ENCODE results near the gene SCRN3.

Gene SCRN3

GRCh38 chr2:174428214-174428613 lies 32.7 kb downstream of the SCRN3 start:
- TF ChIP-seq CTCF (IDR thresholded peaks at IDR 0.05; ENCODE audit: extremely low read depth, missing control alignments) = no peak
- DNase-seq (ENCODE audit: low spot score) = no peak

DNA sequence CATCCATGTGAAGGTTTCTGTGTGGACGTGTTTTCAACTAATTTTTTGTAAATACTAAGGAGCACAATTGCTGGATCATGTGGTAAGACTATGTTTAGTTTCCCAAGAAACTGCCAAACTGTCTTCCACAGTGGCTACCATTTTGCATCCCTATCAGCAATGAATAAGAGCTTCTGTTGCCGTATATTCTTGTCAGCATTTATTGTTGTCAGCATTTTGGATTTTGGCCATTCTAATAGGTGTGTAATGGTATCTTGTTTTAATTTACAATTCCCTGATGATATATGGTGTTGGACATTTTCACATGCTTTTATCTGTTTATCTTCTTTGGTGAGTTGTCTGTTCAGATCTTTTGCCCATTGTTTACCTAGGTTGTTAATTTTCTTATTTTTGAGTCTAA lies 34.5 kb downstream of the SCRN3 start:
- DNase-seq (ENCODE audit: low spot score) = no peak
- no peak for TF ChIP-seq CTCF (IDR thresholded peaks at IDR 0.05; ENCODE audit: extremely low read depth, missing control alignments)

- TF ChIP-seq CTCF (IDR thresholded peaks at IDR 0.05; ENCODE audit: extremely low read depth, missing control alignments) = no peak
- DNase-seq (ENCODE audit: low spot score) = no peak
Measured at GRCh38 chr2:174431902-174432301, 36.4 kb downstream of the SCRN3 start.

GRCh38 chr2:174436351-174436750 lies 40.8 kb downstream of the SCRN3 start:
- TF ChIP-seq CTCF (IDR thresholded peaks at IDR 0.05; ENCODE audit: extremely low read depth, missing control alignments) = no peak
- no peak for DNase-seq (ENCODE audit: low spot score)

GRCh38 chr2:174438146-174438886 lies 42.8 kb downstream of the SCRN3 start:
- TF ChIP-seq CTCF (IDR thresholded peaks at IDR 0.05; ENCODE audit: extremely low read depth, missing control alignments) = no peak
- no peak for DNase-seq (ENCODE audit: low spot score)

DNA sequence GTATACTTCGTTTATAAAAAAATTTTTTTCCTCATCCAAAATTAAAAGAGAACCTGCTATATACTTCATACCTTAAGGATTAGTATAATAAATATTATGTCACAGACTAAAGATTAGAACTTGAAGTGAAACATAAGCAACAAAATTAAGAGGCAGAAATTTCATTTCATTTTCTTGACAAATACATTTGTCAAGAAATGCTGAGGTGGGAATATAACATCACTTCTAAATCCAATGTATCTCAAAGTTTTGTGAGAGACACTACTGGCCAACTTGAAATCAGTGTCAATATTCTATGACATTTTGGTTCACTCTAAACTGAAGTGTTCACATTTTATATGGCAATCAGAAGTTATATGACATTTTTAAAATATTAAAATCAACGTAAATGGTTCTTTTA lies 43.8 kb downstream of the SCRN3 start:
- no peak for TF ChIP-seq CTCF (IDR thresholded peaks at IDR 0.05; ENCODE audit: extremely low read depth, missing control alignments)
- no peak for DNase-seq (ENCODE audit: low spot score)

DNA sequence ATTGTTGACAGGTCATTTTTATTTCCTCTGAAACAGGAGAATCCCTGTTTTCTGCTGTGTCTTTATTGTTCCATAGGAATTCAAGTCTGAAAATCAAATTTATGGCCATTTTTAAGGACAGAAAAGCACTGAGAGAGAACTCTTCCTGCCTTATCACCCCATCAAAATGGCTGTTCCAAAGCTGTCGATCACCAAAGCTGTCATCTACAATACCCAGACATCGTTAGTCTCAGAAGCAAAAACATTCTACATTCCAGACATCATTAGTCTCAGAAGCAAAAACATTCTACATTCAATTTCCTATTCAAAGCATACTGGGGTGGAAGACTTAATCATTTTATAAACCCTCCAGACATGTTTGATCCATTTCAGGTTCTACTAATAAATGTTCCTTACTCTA lies 44.4 kb downstream of the SCRN3 start:
- TF ChIP-seq CTCF (IDR thresholded peaks at IDR 0.05; ENCODE audit: extremely low read depth, missing control alignments) = no peak
- no peak for DNase-seq (ENCODE audit: low spot score)
